PFSK-1 (cell line): Measurements from ENCODE around the gene PRRC2A. TPM values are rescaled to one million over a fixed set of nuclear protein-coding genes. Genes with fewer than 3 reads are reported as not detected.

ENCODE experiments used
- FOXP2 ChIP-seq: optimal IDR thresholded peaks from 2 replicates; pipeline ENCODE3; 2011; ENCODE audit warnings: borderline replicate concordance, control low read depth, inconsistent platforms; ENCODE audit not compliant: insufficient read depth; ENCODE audit errors: extremely low read length, extremely low read depth
- POLR2AphosphoS5 ChIP-seq: IDR thresholded peaks from 2 replicates; pipeline ENCODE4 v1.6.1; 2012; ENCODE audit warnings: low read depth, mild to moderate bottlenecking, control low read depth, low read length, moderate library complexity
- REST ChIP-seq, 2 experiments: IDR thresholded peaks; 2 replicates each; pipeline versions ENCODE4 v1.6.1 to v1.8.0; 2011 to 2012; ENCODE audit warnings: low read depth in 2 of 2, low read length in 2 of 2, control low read depth in 1 of 2, inconsistent platforms in 1 of 2, mild to moderate bottlenecking in 1 of 2, moderate library complexity in 1 of 2; ENCODE audit not compliant: insufficient read depth in 1 of 2
- SIN3A ChIP-seq: IDR thresholded peaks from 2 replicates; pipeline ENCODE4 v1.6.1; 2012; ENCODE audit warnings: mild to moderate bottlenecking, low read length, moderate library complexity, borderline replicate concordance; ENCODE audit not compliant: insufficient read depth
- TAF1 ChIP-seq: IDR thresholded peaks from 2 replicates; pipeline ENCODE4 v1.6.1; 2012; ENCODE audit warnings: low read length, control low read depth, borderline replicate concordance; ENCODE audit not compliant: insufficient read depth
- polyA plus RNA-seq: library from polyadenylated mRNA; unstranded; fragments of >200 nt; gene quantifications from one replicate; pipeline ENCODE4 v1.2.1, GENCODE V29; 2012; ENCODE audit warnings: low read depth, missing spikeins; ENCODE audit not compliant: insufficient read length

The PRRC2A gene
- polyA plus RNA-seq = 271 TPM

GRCh38 chr6:31620586-31621319 lies at the start of gene PRRC2A:
Gene PRRC2A, plus strand, starts transcription at chr6:31620715. Its CDS starts 2,075 bp downstream, at chr6:31622790.
- TF ChIP-seq FOXP2 = peak; percentile 40
- 0 out of 2 replicates have a peak, but pooled peaks have one; percentile 40 for TF ChIP-seq SIN3A
- peak; percentile 43 for TF ChIP-seq POLR2AphosphoS5
- no peak for TF ChIP-seq REST (IDR thresholded peaks at IDR 0.05; ENCODE audit: insufficient read depth in 1 of 2, low read depth in 2 of 2, low read length in 2 of 2)
- peak; percentile 68; the same call in 1 of the 2 replicates for TF ChIP-seq TAF1

- no peak for TF ChIP-seq TAF1
- TF ChIP-seq POLR2AphosphoS5 = no peak
- no peak for TF ChIP-seq FOXP2
- TF ChIP-seq REST (IDR thresholded peaks at IDR 0.05; ENCODE audit: insufficient read depth in 1 of 2, low read depth in 2 of 2, low read length in 2 of 2) = no peak
- TF ChIP-seq SIN3A = no peak
Observed at GRCh38 chr6:31572041-31572911, 48.2 kb upstream of the PRRC2A start, which contains the start of gene LTA. Gene LTA, plus strand, starts transcription at chr6:31572289. Its CDS starts 454 bp downstream, at chr6:31572743.

GRCh38 chr6:31573239-31574105 lies 47.0 kb upstream of the PRRC2A start:
- no peak for TF ChIP-seq SIN3A
- no peak for TF ChIP-seq POLR2AphosphoS5
- TF ChIP-seq TAF1 = no peak

GRCh38 chr6:31574106-31575061 lies 46.1 kb upstream of the PRRC2A start:
- TF ChIP-seq FOXP2 (no peak), SIN3A (no peak), TAF1 (no peak), POLR2AphosphoS5 (no peak), REST (IDR thresholded peaks at IDR 0.05; ENCODE audit: insufficient read depth in 1 of 2, low read depth in 2 of 2, low read length in 2 of 2) (no peak)
